GM06990 (cell line): ENCODE measurements around the gene SMS.

Experiments
- DNase-seq: peaks from one replicate; pipeline ENCODE4 v3.0.0-alpha.2; 2011; ENCODE audit not compliant: insufficient read length; ENCODE audit errors: extremely low read depth
- H3K27me3 ChIP-seq: replicated peaks from 2 replicates; pipeline ENCODE4 v1.6.0; 2011; ENCODE audit warnings: low read length; ENCODE audit not compliant: control insufficient read depth, insufficient read depth
- H3K36me3 ChIP-seq: 2 replicates; pipeline ENCODE4 v1.5.1; 2011; ENCODE audit warnings: low read length; ENCODE audit not compliant: control insufficient read depth, insufficient read depth
- H3K4me3 ChIP-seq: replicated peaks from 2 replicates; pipeline ENCODE4 v1.5.1; 2011; ENCODE audit warnings: low read depth, mild to moderate bottlenecking, control low read depth, low read length
- TF ChIP-seq, protein P1 (sequence below): IDR thresholded peaks from 2 replicates; pipeline ENCODE4 v1.5.1; 2011; ENCODE audit warnings: low read length, control low read depth, mild to moderate bottlenecking, inconsistent platforms; ENCODE audit not compliant: insufficient read depth, poor library complexity, severe bottlenecking

Gene SMS

DNA sequence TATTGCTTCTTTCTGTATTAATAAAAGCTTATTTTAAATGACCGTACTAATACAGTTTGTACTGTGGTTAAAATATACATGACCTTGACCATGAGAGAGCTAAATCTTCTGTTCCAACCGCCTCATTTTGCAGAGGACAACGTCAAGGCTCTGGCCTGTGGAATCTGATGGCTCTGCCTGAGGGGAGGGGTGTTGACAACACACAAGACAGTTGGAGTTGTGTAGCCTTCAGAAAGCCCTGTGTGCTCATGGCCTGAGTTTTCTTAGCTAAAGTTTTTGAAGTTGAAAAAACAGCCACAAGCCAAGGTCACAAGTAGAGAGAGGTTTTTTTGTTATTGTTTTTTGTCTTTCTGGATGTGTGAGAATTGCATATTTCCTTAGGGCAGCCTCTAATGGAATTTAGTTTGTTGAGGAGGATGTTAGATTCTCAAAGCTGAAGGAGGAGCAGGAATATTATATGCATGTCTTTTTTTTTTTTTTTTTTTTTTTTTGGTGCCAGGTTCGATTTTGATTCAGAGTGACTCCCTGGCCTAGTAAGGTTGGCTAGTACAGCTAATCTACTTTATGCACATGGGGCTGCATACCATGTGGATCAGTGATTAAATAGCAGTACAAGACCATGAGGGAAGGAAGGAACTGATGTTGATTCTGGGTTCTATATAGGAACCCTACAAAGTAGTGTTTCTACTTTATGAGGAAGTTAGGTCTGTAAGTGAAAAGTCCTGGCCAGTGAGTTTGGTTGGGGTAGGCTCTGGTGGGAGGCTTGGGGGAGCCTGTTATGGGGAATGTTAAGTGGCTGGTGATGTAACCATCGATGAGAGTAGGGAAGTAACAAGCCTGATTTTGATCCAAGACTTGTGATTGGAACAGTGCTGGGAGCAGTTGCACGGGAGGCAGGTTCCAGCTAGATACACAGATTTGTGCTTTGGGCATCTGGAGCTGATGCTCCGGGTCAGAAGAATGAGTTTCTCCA, 20.3 kb downstream of the SMS start:
- Histone ChIP-seq H3K27me3 (no peaks in the 10 kb centered on the region), H3K4me3 (no peak overlapping the region), H3K36me3 (no peaks in the 10 kb centered on the region; the same call in 1 of the 2 replicates)
- TF ChIP-seq, protein P1, sequence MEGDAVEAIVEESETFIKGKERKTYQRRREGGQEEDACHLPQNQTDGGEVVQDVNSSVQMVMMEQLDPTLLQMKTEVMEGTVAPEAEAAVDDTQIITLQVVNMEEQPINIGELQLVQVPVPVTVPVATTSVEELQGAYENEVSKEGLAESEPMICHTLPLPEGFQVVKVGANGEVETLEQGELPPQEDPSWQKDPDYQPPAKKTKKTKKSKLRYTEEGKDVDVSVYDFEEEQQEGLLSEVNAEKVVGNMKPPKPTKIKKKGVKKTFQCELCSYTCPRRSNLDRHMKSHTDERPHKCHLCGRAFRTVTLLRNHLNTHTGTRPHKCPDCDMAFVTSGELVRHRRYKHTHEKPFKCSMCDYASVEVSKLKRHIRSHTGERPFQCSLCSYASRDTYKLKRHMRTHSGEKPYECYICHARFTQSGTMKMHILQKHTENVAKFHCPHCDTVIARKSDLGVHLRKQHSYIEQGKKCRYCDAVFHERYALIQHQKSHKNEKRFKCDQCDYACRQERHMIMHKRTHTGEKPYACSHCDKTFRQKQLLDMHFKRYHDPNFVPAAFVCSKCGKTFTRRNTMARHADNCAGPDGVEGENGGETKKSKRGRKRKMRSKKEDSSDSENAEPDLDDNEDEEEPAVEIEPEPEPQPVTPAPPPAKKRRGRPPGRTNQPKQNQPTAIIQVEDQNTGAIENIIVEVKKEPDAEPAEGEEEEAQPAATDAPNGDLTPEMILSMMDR, result no peak
- no peak for DNase-seq

DNA sequence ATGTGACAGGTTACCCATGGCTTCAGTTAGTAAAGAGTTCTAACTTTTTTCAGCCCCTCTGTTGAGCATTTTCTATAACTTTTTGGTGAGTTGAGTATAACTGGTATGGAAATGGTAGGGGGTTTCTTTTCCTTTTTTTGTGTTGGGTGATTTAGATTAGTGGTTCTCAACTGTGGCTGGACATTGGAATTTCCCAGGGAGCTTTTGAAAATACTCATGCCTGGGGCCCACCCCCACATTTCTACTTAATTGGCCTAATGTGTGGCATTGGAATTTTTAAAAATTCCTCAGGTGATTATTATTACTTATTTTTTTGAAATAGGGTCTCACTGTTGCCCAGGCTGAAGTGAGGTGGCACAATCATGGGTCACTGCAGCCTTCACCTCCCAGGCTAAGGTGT, 21.9 kb downstream of the SMS start:
- no peaks in the 10 kb centered on the region for H3K27me3 ChIP-seq
- no peak for DNase-seq
- no peaks in the 10 kb centered on the region for H3K36me3 ChIP-seq
- TF ChIP-seq, protein P1, result no peak
- no peak overlapping the region for H3K4me3 ChIP-seq

GRCh38 chrX:21963269-21963668, 22.8 kb downstream of the SMS start:
- TF ChIP-seq, protein P1, result no peak
- Histone ChIP-seq H3K27me3 (no peaks in the 10 kb centered on the region), H3K36me3 (no peaks in the 10 kb centered on the region), H3K4me3 (no peak overlapping the region)
- no peak for DNase-seq

- H3K36me3 ChIP-seq, result no peaks in the 10 kb centered on the region
- no peak overlapping the region for H3K4me3 ChIP-seq
- DNase-seq, result no peak
- no peaks in the 10 kb centered on the region for H3K27me3 ChIP-seq
- TF ChIP-seq, protein P1, result no peak
Measured at GRCh38 chrX:21963731-21964405, 23.4 kb downstream of the SMS start.

DNA sequence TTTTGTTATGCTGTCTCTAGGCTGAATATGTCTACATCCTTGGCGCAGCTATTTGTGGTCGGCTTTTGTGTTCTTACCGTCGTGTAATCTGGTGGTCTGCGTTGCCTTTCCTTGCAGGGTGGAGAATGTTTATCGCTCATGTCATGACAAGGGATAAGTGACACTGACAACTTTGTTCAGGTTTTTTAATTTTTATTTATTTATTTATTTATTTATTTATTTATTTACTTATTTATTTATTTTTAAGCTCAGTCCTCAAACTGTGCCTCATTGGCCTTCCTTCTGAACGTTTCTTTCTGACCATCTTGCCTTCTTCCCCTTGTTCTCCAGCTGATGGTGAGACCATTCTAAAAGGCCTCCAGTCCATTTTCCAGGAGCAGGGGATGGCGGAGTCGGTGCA, 26.4 kb downstream of the SMS start:
- H3K36me3 ChIP-seq, result no peaks in the 10 kb centered on the region
- DNase-seq, result no peak
- H3K27me3 ChIP-seq, result no peaks in the 10 kb centered on the region
- TF ChIP-seq, protein P1, result no peak
- no peak overlapping the region for H3K4me3 ChIP-seq
